Gastroesophageal sphincter (tissue), 3 donors: ENCODE data around the gene RIMS1.

Source experiments
- CTCF ChIP-seq, 4 experiments: fragments of 200-600 bp in 2 of 4; fragments of 450-650 bp in 2 of 4; sonication (generic) in 1 of 4; IDR thresholded peaks; one replicate each; pipeline ENCODE4 v1.5.1; 2017 to 2019; ENCODE audit warnings: antibody characterized with exemption in 4 of 4, mild to moderate bottlenecking in 2 of 4, moderate library complexity in 2 of 4
- POLR2A ChIP-seq, 2 donors: fragments of 450-650 bp; IDR thresholded peaks; one replicate each; pipeline ENCODE4 v1.6.1; 2017; ENCODE audit warnings: antibody characterized with exemption in 2 of 2, mild to moderate bottlenecking in 2 of 2, moderate library complexity in 1 of 2
- POLR2AphosphoS5 ChIP-seq: sonication (generic); formaldehyde crosslinking; IDR thresholded peaks from one replicate; pipeline ENCODE4 v1.6.1; 2017; ENCODE audit warnings: antibody characterized with exemption

DNA sequence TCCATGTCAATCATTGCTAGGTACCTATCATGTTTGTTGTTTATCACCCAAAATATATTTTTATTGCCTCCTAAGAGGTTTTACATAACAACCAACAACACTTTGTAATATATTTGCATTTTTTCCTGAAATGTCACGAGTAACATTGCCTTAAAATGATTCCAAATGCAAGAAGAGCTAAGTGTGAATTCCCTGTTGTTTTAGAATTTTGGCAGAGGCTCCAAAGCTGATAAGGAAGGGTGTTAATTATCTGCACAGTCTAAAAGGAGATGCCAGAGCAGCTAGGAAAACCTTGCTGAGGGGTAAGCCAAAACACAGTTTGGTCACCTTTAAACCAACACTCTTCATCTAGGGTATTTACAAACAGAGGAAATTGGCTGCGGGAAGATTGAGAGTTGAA is 533.6 kb downstream of the RIMS1 start:
- no peak for TF ChIP-seq POLR2A (IDR thresholded peaks at IDR 0.05)
- no peak for TF ChIP-seq CTCF (IDR thresholded peaks at IDR 0.05)
- TF ChIP-seq POLR2AphosphoS5: no peak
